OCI-LY1 (cell line): ENCODE measurements around the gene PARVA.

Experiments
- H2AFZ ChIP-seq: fragments of 200-600 bp; sonication (generic), shearing (Covaris generic); 2 replicates; pipeline ENCODE4 v1.6.0; 2014; ENCODE audit warnings: antibody characterized with exemption, mild to moderate bottlenecking, low read length
- H3F3A ChIP-seq: fragments of 200-600 bp; sonication (generic), shearing (Covaris generic); 2 replicates; pipeline ENCODE4 v1.6.0; 2014; ENCODE audit warnings: mild to moderate bottlenecking, antibody characterized with exemption, low read length, moderate library complexity; ENCODE audit not compliant: insufficient read depth
- H3K27ac ChIP-seq: fragments of 200-600 bp; sonication (generic); 2 replicates; pipeline ENCODE4 v1.5.1; 2014; ENCODE audit warnings: low read length, mixed run types, mild to moderate bottlenecking, low read depth; ENCODE audit not compliant: poor library complexity, severe bottlenecking
- H3K27me3 ChIP-seq: fragments of 200-600 bp; sonication (generic); 2 replicates; pipeline ENCODE4 v1.6.0; 2014; ENCODE audit warnings: antibody characterized with exemption, mild to moderate bottlenecking, low read length, moderate library complexity; ENCODE audit not compliant: insufficient read depth
- H3K36me3 ChIP-seq: fragments of 200-600 bp; sonication (generic); 2 replicates; pipeline ENCODE4 v1.6.1; 2014; ENCODE audit warnings: mild to moderate bottlenecking, antibody characterized with exemption, low read length, moderate library complexity, mixed read lengths; ENCODE audit not compliant: insufficient read depth
- H3K4me1 ChIP-seq: fragments of 200-600 bp; sonication (generic); 2 replicates; pipeline ENCODE4 v1.5.1; 2014; ENCODE audit warnings: mild to moderate bottlenecking, low read length, moderate library complexity; ENCODE audit not compliant: insufficient read depth, severe bottlenecking
- H3K4me2 ChIP-seq: fragments of 200-600 bp; sonication (generic), shearing (Covaris generic); 2 replicates; pipeline ENCODE4 v1.6.1; 2014; ENCODE audit warnings: low read length
- H3K4me3 ChIP-seq: fragments of 200-600 bp; sonication (generic); 2 replicates; pipeline ENCODE4 v1.5.1; 2014; ENCODE audit warnings: low read length, low read depth, mild to moderate bottlenecking, mixed read lengths; ENCODE audit not compliant: poor library complexity, severe bottlenecking
- H3K79me2 ChIP-seq: fragments of 200-600 bp; shearing (Covaris generic); 2 replicates; pipeline ENCODE4 v1.6.1; 2016; ENCODE audit warnings: mixed run types, low read length, mixed read lengths; ENCODE audit not compliant: insufficient read depth
- H3K9ac ChIP-seq: fragments of 200-600 bp; sonication (generic), shearing (Covaris generic); 2 replicates; pipeline ENCODE4 v1.6.1; 2014; ENCODE audit warnings: mild to moderate bottlenecking, low read length, mixed read lengths
- H3K9me2 ChIP-seq: fragments of 200-600 bp; sonication (generic), shearing (Covaris generic); 2 replicates; pipeline ENCODE4 v1.6.1; 2014; ENCODE audit warnings: low read depth, mild to moderate bottlenecking, low read length, mixed read lengths
- H3K9me3 ChIP-seq: fragments of 200-600 bp; shearing (Covaris generic); 2 replicates; pipeline ENCODE4 v1.6.1; 2014; ENCODE audit warnings: low read length, mixed read lengths
- H4K20me1 ChIP-seq: fragments of 200-600 bp; sonication (generic), shearing (Covaris generic); 2 replicates; pipeline ENCODE4 v1.6.0; 2016; ENCODE audit warnings: mild to moderate bottlenecking, low read length; ENCODE audit not compliant: insufficient read depth
- CTCF ChIP-seq: fragments of 200-600 bp; sonication (generic), shearing (Covaris generic); IDR thresholded peaks from 2 replicates; pipeline ENCODE4 v1.5.1; 2017; ENCODE audit warnings: mild to moderate bottlenecking, antibody characterized with exemption, low read length, moderate library complexity, mixed read lengths
- EZH2 ChIP-seq: fragments of 200-600 bp; sonication (generic), shearing (Covaris generic); IDR thresholded peaks from 2 replicates; pipeline ENCODE4 v1.8.0; 2017; ENCODE audit warnings: borderline replicate concordance, mixed run types, mild to moderate bottlenecking, antibody characterized with exemption, low read length, moderate library complexity, mixed read lengths

The PARVA gene

GRCh38 chr11:12403122-12403996 lies 26.0 kb downstream of the PARVA start:
- H3K27me3 ChIP-seq = no peaks in the 10 kb centered on the region
- no peak overlapping the region for H3K9ac ChIP-seq
- no peaks in the 10 kb centered on the region for H3K9me2 ChIP-seq
- no peak overlapping the region for H2AFZ ChIP-seq
- no peaks in the 10 kb centered on the region for H3K4me1 ChIP-seq
- TF ChIP-seq CTCF (no peak), EZH2 (no peak)
- H4K20me1 ChIP-seq = no peaks in the 10 kb centered on the region
- H3K36me3 ChIP-seq = no peaks in the 10 kb centered on the region
- no peak overlapping the region for H3K4me3 ChIP-seq
- H3K9me3 ChIP-seq = no peaks in the 10 kb centered on the region
- H3F3A ChIP-seq = no peaks in the 10 kb centered on the region
- H3K79me2 ChIP-seq = no peaks in the 10 kb centered on the region
- H3K4me2 ChIP-seq = no peak overlapping the region
- no peak overlapping the region for H3K27ac ChIP-seq

GRCh38 chr11:12403997-12404350 lies 26.6 kb downstream of the PARVA start:
- H3K27me3 ChIP-seq = no peaks in the 10 kb centered on the region
- H3K4me3 ChIP-seq = no peak overlapping the region
- no peak overlapping the region for H3K4me2 ChIP-seq
- H3K27ac ChIP-seq = no peak overlapping the region
- no peaks in the 10 kb centered on the region for H3K79me2 ChIP-seq
- H3K4me1 ChIP-seq = no peaks in the 10 kb centered on the region
- no peaks in the 10 kb centered on the region for H4K20me1 ChIP-seq
- no peaks in the 10 kb centered on the region for H3K9me2 ChIP-seq
- TF ChIP-seq CTCF (no peak), EZH2 (no peak)
- H3K9ac ChIP-seq = no peak overlapping the region
- no peak overlapping the region for H2AFZ ChIP-seq
- H3K36me3 ChIP-seq = no peaks in the 10 kb centered on the region
- H3K9me3 ChIP-seq = no peaks in the 10 kb centered on the region
- H3F3A ChIP-seq = no peaks in the 10 kb centered on the region

DNA sequence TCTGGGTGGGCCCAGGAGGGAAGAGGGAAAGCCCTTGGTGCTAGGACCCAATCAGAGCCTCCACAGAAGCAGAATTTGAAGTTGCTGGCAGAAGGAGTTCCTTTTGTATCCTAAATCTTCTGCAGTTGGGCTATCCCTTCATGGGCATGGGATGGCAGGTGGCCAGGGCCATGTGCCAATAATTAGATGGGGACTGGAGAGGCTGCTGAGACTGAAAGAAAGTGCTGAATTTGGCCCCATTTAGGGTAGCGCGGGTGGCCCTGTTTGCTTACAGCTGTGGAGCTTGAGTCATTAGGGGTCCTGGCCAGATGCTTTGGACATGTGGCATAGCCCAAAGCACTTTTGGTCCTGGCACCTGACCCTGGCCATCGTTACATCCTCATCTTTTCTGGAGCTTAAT lies 27.1 kb downstream of the PARVA start:
- TF ChIP-seq CTCF = no peak
- no peak for TF ChIP-seq EZH2
- H3K9me2 ChIP-seq = no peaks in the 10 kb centered on the region

More for the DNA sequence above, 27.1 kb downstream of the PARVA start:
- H3K4me1 ChIP-seq = no peaks in the 10 kb centered on the region
- H3K4me3 ChIP-seq = no peak overlapping the region
- no peaks in the 10 kb centered on the region for H3K79me2 ChIP-seq
- no peak overlapping the region for H3K9ac ChIP-seq
- no peaks in the 10 kb centered on the region for H3K36me3 ChIP-seq
- no peaks in the 10 kb centered on the region for H4K20me1 ChIP-seq
- H2AFZ ChIP-seq = no peak overlapping the region
- H3K27ac ChIP-seq = no peak overlapping the region
- no peaks in the 10 kb centered on the region for H3K27me3 ChIP-seq
- no peak overlapping the region for H3K4me2 ChIP-seq
- H3K9me3 ChIP-seq = no peaks in the 10 kb centered on the region
- no peaks in the 10 kb centered on the region for H3F3A ChIP-seq
